ENCODE measurements around the gene TREX2.

GRCh38 chrX:153396320-153397195 is 49.3 kb downstream of the TREX2 start:
- TF ChIP-seq CTCF (optimal IDR thresholded peaks at IDR 0.05 in 1 of 3, IDR thresholded peaks at IDR 0.05 in 1 of 3, conservative IDR thresholded peaks at IDR 0.05 in 1 of 3; ENCODE audit: extremely low read depth in 1 of 3, insufficient read depth in 2 of 3, low read length in 3 of 3) (no peak), EZH2 (IDR thresholded peaks at IDR 0.05; ENCODE audit: low read length) (no peak)
